ENCODE data around the gene ZFAND2B. TPM values are rescaled to one million over a fixed set of nuclear protein-coding genes. Genes with fewer than 3 reads are reported as not detected.

The ZFAND2B gene
- total RNA-seq, 1 donor from 2014 or later: 49.5 TPM

Other genes with a start within 250 kb of the ZFAND2B start
- gene CDK5R2, start 247.1 kb upstream of the ZFAND2B start, total RNA-seq (ENCODE audit: unreplicated experiment): 46.1 TPM
- gene FEV, start 221.6 kb upstream of the ZFAND2B start, total RNA-seq (ENCODE audit: unreplicated experiment): not detected
- 0.49 TPM for gene CRYBA2, start 213.4 kb upstream of the ZFAND2B start, total RNA-seq (ENCODE audit: unreplicated experiment)
- gene CFAP65, start 165.3 kb upstream of the ZFAND2B start, total RNA-seq (ENCODE audit: unreplicated experiment): 1.1 TPM
- gene IHH, start 145.9 kb upstream of the ZFAND2B start, total RNA-seq (ENCODE audit: unreplicated experiment): not detected
- 24.8 TPM for gene NHEJ1, start 46.0 kb upstream of the ZFAND2B start, total RNA-seq (ENCODE audit: unreplicated experiment)
- gene SLC23A3, start 36.8 kb upstream of the ZFAND2B start, total RNA-seq (ENCODE audit: unreplicated experiment): 1.1 TPM
- 61.5 TPM for gene CNPPD1, start 29.9 kb upstream of the ZFAND2B start, total RNA-seq (ENCODE audit: unreplicated experiment)
- 167 TPM for gene RETREG2, start 28.5 kb upstream of the ZFAND2B start, total RNA-seq (ENCODE audit: unreplicated experiment)
- gene ABCB6, start 12.2 kb downstream of the ZFAND2B start, total RNA-seq (ENCODE audit: unreplicated experiment): 49.4 TPM
- gene ATG9A, start 22.9 kb downstream of the ZFAND2B start, total RNA-seq (ENCODE audit: unreplicated experiment): 80.4 TPM
- gene ANKZF1, start 23.0 kb downstream of the ZFAND2B start, total RNA-seq (ENCODE audit: unreplicated experiment): 95.8 TPM
- 6.2 TPM for gene GLB1L, start 38.7 kb downstream of the ZFAND2B start, total RNA-seq (ENCODE audit: unreplicated experiment)
- gene STK16, start 38.7 kb downstream of the ZFAND2B start, total RNA-seq (ENCODE audit: unreplicated experiment): 32.2 TPM
- not detected for gene TUBA4B, start 46.5 kb downstream of the ZFAND2B start, total RNA-seq (ENCODE audit: unreplicated experiment)
- gene TUBA4A, start 47.1 kb downstream of the ZFAND2B start, total RNA-seq (ENCODE audit: unreplicated experiment): 27.5 TPM
- gene DNAJB2, start 72.6 kb downstream of the ZFAND2B start, total RNA-seq (ENCODE audit: unreplicated experiment): 124 TPM
- gene PTPRN, start 102.6 kb downstream of the ZFAND2B start, total RNA-seq (ENCODE audit: unreplicated experiment): 104 TPM
- gene RESP18, start 126.0 kb downstream of the ZFAND2B start, total RNA-seq (ENCODE audit: unreplicated experiment): not detected
- 19.8 TPM for gene DNPEP, start 181.1 kb downstream of the ZFAND2B start, total RNA-seq (ENCODE audit: unreplicated experiment)
- 1.3 TPM for gene DES, start 211.6 kb downstream of the ZFAND2B start, total RNA-seq (ENCODE audit: unreplicated experiment)
- 92.9 TPM for gene SPEG, start 228.1 kb downstream of the ZFAND2B start, total RNA-seq (ENCODE audit: unreplicated experiment)

Data from glutamatergic neuron (in vitro differentiated cells).